Right hindlimb (tissue), 1 donor: Measurements from ENCODE around the gene TGFBI.

ENCODE experiments used
- DNase-seq: peaks from one replicate; pipeline ENCODE4 v3.0.0-alpha.2; 2018

Gene TGFBI

DNA sequence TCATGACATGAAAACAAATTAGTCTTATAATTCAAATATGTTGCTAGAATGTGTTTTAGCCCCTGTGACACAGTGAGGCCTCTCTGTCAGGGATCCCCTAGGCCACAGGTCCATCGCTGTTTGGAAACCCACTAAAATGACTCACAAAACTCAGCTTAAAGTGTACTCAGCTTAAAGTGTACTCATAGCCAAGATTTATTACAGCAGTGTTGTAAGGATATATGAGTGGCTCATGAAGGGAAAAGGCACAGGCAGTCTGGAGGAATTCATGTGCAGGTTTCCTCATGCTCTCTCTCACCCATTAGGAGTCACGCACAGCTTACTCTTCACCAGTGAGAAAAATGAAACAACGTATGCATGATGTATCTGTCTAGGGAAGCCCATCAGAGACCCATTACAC lies 24.4 kb upstream of the TGFBI start:
- DNase-seq: no peak

DNA sequence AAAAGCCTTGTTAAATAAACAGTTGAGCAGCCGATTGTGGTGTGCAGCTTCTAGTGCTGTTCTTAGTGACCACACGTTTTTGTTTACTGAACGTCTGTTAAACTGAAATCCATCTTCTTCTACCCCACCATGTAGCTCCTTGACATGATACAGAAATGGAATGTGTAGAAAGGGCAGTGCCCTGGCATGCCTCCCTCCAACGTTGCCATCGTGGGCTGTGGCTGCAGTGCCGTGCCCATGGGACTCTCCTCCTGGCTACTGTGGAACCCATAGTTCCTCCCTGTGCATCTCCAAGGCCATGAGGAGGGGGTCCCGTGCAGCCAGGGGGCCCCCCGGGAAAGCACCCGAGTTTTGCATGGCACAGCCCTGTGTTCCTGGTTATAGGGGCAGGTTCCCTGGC lies 23.3 kb upstream of the TGFBI start:
- DNase-seq: no peak

DNA sequence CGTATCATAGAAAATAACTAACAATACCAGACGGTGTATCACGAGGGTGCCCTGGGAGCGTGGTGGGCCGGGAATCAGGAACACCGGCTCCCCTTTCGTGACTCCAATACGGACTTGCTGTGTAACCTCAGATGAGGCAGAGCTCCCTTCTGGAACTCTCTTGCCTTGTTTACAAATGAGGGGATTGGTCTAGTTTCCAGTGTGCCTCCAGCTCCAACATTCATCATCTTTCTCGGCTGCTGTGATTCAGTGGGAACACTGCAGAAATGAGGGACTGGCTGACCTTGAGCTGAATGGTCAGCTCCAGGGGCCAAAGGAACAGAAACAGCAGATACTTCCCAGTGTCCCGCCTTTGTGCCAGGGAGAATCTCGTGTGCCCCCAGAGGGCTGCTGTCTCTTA lies 22.6 kb upstream of the TGFBI start:
- no peak for DNase-seq

DNA sequence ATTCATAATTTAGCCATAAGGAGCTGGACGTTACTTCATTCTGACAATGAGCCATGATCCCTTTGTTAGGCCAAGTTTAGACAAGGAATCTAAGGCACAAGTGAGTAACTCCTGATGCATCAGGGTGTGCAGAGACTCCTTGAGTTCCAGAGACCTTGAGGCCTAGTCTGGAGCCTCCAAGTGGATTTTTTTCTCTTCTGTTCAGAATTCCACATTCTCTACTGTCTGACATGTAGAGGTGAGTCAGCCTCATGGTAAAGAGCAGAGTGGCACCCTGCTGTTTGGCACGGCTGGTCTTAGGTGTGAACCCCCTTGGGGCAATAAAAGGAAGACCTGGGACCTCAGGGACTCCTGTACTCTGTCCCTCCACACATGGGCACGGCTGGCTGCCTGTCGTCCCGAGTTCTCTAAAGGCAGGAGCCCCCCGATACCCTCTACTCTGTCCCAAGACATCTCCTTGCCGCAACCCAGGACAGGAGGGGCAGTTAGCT lies 22.0 kb upstream of the TGFBI start:
- no peak for DNase-seq

DNA sequence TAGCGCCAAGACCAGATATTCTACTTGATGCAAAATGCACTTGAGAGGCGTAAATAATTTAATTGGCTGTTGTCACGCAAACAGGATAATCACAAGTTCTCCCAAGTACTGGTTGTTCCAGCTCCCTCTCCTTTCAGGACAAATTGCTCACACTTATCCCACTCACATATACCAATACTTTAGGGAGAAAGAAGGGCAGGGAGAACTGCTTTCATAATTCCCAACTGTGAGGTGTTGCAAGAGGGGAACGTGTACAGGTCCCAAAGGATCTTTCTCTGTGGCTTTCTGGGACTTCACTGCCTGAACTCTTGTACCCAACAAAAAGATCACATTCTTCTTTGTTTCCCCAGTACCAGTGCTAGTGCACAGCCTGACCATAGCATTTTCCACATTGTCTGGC lies 21.5 kb upstream of the TGFBI start:
- DNase-seq: no peak

DNA sequence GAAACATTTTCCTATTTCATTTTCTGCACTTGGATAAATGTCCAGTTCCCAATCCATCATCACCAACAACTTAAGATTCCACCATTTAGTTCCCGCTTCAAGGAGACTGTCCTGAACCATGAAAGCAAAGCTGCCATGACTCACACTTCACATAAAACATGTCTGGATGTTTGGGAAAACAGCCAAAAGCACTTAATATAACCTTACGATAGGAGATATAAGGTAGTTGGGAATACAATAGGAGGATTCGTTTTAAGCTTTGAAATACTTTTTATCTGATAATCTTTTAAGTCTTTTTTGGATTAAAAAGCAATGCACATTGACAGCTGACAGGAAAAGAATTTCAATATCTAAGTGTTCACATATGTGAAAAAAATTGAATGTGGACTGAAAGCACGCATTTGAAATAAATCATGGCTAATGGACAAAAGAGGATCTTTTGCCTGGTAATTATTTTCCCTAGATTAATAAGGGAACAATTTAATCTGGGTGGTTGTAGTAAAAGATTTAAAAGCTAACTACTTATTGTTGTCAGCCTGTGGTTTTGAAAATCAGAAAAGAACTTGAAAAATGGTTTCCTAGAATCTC lies 17.3 kb upstream of the TGFBI start:
- no peak for DNase-seq

DNA sequence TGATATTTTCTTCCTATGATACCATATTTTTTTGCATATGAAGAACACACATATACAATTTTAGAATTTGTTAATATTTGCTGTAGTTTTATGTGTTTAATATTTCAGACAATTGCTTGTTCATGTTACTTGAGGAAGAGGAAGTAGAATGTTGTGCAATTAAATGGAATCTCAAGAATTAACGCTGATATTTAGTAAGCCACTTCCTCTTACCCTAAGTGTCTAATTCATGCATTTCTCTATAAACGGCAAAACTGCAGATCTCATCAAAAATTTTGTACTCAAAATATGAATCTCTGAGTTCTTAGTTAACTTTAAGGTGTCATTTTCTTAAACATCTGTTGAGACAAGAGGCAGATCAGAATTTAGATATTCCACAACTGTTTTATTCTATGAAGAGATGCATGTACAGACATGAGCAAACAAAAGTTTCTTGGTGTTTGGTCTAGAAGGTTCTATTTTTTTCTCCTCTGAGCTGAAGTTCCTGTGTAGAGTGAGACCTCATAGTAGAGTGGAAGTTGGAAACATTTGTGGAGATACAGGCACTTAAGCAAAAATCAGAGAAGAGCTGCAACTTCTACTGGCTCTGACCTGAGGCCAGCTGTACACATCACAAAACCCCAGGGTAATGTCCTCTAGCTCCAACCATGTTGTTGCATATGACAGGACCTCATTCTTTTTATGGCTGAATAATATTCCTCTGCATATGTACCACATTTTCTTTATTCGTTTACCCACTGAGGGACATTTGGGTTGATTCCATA lies 16.6 kb upstream of the TGFBI start:
- DNase-seq: no peak

DNA sequence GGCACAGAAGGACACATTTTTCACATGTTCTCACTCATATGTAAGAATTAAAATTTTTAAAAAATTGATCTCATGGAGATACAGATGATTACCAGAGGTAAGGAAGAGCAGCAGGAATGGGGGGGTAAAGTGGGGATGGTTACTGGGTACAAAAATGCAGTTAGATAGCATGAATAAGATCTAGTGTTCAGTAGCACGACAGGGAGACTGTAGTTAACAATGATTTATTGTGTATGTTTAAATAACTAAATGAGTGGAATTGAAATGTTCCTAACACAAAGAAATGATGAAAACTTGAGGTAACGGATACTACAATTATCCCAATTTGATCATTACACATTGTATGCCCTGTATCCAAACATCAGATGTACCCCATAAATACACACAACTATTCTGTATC lies 15.2 kb upstream of the TGFBI start:
- DNase-seq: no peak

DNA sequence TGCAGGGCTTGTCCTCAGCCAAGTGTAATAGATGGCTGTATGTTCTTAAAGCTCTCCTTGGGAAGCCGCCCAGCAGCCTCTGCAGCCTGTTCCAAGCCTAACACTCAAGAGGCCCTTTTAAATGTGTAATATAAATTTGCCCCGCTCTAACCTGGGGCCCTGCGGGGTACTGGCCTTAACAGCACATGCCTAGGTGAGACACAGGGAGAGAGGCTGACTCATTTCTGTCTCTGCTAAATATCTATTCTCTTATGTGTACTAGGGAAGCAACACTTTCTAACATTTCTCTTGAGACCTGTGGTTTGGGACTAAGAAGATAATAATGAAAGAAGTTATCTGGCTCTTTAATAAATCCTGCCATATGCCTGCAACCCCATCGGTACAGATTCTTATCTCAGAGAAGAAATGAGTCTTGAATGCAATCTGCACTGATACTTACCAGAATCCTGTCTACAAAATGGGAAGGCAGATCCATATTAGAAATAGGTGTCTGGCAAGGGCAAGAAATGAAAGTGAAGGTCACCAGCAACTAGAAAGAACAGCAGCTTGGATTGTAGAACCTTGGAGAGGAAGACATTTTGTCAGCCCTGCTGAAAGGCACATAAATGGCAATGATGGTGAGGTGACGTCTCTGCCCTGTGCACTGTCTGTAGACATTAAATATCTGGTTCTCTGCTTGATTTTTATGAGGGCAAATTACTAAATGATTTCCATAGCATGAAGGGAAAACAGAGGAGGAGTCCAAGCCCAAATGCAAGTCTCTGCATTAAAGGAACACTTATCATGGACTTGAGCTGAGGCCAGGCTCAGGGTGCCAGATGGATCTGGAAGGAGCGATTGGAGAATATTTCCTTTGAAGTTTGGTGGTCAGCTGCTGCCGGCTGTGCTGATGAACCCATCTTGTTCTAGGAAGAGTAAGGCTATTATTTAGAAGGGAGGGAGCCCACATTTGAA lies 14.5 kb upstream of the TGFBI start:
- DNase-seq: peak; percentile 88

DNA sequence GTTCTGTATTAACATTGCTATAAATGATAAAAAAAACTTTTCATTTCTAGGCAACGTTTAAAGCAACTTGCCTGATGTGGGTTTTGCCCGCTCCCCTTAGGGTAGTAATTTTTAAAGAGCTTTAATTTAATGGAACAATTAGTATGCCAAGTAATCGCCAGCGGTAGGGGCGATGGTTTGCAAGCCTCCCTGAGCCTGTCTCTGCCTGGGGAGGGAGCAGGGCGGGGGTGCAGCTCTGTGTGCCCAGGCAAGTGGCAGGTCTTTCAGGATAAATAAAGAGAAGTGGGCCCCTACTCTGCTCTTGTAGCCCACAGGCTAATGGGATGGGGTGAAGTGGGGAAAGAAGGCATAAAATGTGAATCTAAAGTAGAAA lies 13.8 kb upstream of the TGFBI start:
- DNase-seq: no peak

DNA sequence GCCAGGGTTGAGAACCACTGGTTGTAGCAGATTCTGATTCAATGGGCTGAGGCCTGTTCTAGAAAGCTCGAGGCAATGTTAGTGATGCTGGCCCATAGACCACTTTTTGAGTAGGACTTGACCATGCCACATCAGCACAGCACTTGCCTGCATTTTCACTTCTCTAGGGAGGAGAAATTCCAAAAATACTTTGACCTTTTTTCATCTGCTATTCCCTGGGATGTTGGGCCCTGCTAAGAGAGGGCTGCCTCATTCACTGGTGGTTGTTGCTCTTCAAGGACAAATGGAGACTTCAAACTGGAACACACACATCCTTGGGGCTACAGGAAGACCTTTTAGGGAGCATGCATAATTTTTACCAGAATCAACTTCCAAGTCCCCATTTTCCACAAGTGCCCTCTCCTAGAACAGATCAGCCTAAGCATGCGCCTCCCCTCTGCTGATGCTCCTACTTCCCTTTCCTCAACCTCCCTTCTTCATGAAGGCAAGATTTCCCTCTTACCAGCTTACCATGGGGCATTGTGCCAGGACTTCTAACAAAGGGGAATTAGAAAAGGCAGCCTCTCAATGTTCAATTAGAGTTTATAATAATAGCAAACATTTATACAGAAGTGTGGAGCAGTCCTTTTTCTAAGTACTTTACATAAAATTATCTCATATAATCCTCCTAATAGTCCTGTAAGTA lies 12.7 kb upstream of the TGFBI start:
- DNase-seq: no peak

DNA sequence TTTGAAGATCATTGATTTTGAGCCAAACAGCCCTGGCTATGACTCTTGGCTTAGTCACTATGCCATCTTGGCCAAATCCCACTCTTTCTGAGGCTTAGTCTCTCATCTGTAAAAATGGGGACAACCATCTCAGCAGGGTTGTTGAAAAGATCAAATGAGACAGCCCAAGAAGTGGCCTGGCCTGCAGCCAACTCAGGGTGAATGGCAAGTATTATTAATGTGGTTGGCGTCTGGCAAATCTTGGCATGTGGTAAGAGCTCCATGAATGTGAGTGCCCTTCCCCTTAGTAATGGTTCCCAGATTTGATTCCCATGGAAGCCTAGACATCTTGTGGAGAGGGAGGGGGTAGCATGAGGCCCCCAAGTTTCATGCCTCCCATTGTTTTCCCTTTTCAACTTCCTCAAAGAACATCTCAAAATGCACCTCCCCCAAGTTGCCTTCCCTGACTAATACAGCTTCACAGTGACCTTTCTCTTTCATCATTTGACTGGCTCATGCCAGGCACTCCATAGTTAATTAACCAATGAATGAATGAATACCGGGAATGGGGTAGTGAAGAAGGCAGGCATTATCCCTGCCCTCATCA lies 11.8 kb upstream of the TGFBI start:
- DNase-seq: no peak

DNA sequence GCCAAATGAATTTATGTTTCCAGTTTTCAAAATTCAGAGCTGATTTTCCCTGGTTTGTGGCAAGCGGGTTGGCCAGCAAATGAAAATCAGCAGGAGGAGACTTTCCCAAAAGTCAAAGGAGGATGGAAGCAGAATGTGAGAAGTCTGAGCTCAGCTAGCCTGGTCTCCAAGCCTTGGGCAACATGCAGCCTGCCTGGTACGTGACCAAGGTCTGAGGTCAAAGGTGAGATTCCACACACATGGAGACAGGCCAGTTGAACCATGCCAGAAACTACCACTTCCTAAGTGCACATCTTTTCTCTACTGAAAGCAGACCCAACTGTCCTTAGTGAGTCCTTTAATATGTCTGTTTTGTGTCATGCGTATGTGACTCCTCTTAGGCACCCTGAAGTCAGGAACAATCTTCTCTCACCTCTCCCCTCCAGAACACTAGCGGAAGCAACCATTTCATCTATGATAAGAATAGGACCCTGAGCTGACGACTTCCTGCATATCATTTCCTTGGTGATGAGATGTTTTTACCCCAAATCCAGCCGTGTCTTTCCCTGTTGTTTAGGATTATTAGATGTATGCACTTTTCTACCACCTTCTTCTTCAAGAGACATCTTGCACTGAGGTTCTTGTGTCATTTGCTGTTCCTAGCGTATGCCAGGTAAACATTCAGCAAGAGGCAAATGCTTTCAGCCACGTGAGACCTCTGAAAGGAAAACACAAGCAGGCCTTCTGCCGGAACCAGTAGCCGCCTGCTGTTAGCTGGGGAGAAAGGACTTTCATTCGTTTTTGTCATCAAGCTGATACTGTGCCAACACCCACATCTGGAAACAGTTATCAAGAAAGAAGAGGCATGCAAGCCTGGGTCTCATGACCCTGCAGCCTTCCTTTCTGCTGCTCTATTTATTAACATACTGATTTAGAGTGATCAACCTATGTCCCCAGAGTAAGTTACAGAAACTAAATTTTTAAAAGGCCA lies 9.7 kb upstream of the TGFBI start:
- peak; percentile 89 for DNase-seq

DNA sequence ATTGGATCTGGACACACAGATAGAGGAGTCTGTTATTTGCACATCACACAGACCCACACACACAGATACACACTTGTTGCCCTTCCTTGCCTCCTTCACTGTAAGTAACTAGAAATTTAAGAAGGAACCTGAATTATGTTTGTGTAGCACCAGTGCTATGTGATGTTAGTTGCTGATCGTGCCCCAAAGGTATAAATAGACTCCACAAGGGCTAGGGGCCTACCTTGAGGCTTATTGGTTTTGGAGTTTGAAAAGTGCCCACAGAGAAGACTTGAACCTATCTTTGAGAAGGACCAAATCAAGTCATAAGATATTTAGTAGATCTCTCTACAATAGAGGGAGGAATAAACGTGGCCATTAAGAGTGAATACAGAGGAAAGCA lies 8.8 kb upstream of the TGFBI start:
- no peak for DNase-seq

DNA sequence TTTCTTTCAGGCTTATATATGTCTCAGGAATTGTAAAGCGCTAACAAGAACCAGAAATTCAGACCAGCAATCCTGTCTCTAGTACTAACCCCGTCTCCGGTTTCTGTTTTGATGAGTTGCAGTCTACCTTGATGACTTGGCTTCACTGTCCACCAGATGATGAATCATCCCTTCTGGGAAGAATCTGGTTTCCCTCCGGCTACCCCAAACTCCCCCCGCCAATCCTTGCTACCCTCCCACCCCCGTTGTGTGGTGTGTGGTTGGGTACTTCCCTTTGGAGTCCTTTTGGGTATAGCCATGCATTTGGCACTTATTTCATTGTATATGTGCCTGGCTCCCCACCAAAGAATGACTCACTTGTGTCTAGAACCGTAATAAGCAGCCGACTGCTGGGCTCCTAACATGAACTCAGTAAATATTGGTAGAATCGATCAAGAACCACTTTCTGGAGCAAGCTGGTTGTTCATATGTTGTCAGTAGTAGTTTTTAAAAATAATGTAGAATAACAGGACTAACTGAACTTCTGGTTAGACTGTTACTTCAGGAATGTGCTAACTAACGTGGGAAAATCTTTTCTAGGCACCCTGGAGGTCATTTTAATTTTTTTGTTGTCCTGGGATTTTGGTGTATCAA lies 8.3 kb upstream of the TGFBI start:
- peak; percentile 84 for DNase-seq

DNA sequence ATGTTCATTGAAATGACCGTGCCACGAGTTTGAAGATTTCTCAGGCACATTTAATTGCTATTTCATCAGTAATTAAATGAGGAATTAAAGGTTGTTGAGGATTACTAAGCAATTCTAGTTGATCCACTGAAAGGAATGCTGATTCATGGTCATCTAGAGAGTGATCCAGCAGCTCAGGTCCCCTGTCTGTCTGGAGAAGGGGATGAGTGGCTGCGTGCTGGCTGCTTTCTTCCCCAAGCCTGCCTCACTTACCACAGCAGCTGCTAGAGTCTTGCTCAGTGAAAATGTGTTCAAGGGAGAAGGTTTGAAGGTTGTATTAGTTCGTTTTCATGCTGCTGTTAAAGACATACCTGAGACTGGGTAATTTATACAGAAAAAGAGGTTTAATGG lies 7.8 kb upstream of the TGFBI start:
- DNase-seq: no peak

DNA sequence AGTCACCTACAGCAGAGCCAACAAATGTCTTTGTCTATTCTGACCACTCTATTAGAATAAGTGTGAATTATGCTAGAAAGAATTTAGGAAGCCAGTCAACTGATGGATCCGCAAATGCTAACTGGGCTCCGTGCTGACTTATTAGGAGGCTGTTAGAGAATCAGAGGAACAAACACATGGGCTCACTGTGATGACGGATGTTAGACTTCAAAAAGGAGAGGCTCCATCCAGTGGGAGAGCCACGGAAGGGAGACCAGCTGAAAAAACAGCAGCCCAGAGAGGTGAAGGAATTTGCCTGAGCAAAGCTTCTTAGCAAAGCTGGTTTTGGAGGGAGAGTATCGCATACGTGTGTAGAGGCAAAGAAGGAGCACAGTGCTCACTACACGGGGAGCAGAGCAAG lies 5.8 kb upstream of the TGFBI start:
- no peak for DNase-seq

DNA sequence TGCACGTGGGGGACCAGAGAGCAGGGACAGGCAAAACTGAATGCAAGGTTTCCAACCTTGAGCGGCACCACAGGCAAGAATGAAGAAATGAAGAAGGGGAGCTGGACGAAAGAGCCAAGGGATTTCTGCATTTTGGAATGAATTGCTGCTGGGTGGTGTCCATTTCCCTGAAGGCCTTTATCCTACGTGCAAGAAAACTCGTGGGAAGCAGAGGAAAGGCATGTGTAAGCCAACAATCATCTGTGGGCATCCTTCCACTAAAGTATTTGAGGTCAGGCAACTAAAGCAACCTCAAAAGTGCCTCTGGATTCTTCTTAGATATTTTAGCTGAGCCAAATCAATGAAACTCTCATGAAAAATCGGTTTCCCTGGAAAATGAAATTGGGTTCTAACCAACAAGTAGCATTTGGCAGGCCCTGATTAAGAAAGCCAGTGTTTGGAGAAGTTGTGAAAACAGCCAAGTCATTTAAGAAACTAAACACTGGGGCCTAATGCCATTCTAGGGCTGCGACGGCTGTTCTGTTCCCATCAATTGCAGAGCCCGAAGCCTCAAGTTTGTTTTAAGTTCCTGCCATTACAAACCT lies 4.7 kb upstream of the TGFBI start:
- DNase-seq: no peak

DNA sequence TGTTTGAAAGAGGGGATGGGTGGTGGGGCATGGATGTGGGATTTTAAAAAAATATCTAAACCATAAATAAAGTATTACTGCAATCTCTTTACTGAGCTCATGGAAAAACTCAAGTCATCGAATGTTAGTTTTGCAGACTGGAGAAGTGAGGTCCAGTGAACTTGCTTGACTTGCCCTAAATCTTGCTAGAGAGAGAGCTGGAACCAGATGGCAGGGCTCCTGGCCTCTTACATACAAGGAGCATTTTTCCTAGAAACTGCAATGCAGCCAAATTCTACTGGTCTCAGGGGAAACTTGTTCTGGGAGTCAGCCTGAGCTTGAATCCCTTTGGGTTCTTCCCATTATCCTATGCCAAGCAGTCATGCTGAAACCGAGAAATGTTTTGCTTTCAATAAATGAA lies 2.9 kb upstream of the TGFBI start:
- DNase-seq: no peak

DNA sequence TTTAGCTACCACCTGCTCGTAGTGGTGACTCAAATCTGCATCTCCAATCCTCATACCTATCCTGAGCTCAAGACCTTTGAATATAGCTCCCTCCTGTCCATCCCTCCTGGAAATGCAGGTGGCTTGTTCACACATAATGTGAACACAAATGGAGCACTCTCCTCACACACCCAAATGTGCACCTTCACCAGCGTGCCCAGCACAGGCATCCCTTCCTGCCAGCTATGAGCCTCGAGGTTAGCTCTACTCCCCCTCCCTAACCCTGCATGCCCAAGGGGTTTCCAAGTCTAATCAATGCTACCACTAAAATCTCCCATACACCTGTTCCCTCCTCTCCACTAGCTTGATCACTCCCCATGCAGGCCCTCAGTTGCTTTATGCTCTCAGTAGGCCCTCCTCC lies 2.2 kb upstream of the TGFBI start:
- no peak for DNase-seq

DNA sequence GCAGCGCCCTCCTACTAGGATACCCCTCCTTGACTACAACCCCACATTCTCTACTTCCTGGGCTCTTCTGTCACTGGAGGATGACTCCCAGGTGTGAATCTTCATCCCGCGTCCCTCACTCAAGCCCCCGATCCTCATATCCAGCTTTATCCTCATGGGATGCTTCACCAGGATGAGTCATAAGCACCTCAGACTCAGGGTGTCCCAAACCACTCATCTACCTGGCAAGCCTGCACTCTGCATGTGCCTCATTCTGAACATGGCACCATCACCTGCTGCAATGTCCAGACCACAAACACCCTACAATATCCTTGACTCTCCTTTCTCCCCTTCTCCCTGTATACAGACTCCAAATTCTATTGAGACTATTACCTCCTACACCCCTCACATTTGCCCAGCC lies 1.5 kb upstream of the TGFBI start:
- DNase-seq: no peak
